Keratinocyte (primary cell): ENCODE data around the gene HTT-AS. TPM values are rescaled to one million over a fixed set of nuclear protein-coding genes. Genes with fewer than 3 reads are reported as not detected.

Source experiments
- DNase-seq: peaks from one replicate; pipeline ENCODE4 v3.0.0-alpha.2; 2011; ENCODE audit warnings: low read depth, missing footprints, low spot score
- FAIRE-seq: peaks from 2 replicates; lab custom pipeline; 2011; peaks lifted over from hg19 to GRCh38; lab: Jason Lieb, UNC
- H2AFZ ChIP-seq: 2 replicates; pipeline ENCODE4 v1.6.0; 2012; ENCODE audit warnings: low read length, control low read depth, inconsistent platforms; ENCODE audit not compliant: control insufficient read depth
- H3K27ac ChIP-seq: 2 replicates; pipeline ENCODE4 v1.5.1; 2011; ENCODE audit warnings: low read length; ENCODE audit not compliant: control insufficient read depth, insufficient read depth
- H3K27me3 ChIP-seq: 3 replicates; pipeline ENCODE4 v1.6.0; 2011; ENCODE audit warnings: low read length; ENCODE audit not compliant: control insufficient read depth, insufficient read depth; ENCODE audit errors: extremely low read depth
- H3K36me3 ChIP-seq, 2 experiments: 2 replicates in 1 of 2; 3 replicates in 1 of 2; pipeline ENCODE4 v1.5.1; 2011; ENCODE audit warnings: low read length in 2 of 2, mild to moderate bottlenecking in 1 of 2; ENCODE audit not compliant: control insufficient read depth in 2 of 2, insufficient read depth in 2 of 2; ENCODE audit errors: extremely low read depth in 1 of 2
- H3K4me1 ChIP-seq: 3 replicates; pipeline ENCODE4 v1.5.1; 2011; ENCODE audit warnings: low read length; ENCODE audit not compliant: control insufficient read depth, insufficient read depth; ENCODE audit errors: extremely low read depth
- H3K4me2 ChIP-seq: 3 replicates; pipeline ENCODE4 v1.6.0; 2011; ENCODE audit warnings: low read depth, low read length; ENCODE audit not compliant: control insufficient read depth, insufficient read depth; ENCODE audit errors: extremely low read depth
- H3K4me3 ChIP-seq, 3 experiments: fragments of 200-600 bp in 1 of 3; sonication (generic) in 1 of 3; 2 replicates in 2 of 3; 3 replicates in 1 of 3; pipeline ENCODE4 v1.5.1; 2011 to 2016; ENCODE audit warnings: low read length in 3 of 3, mild to moderate bottlenecking in 3 of 3, control low read depth in 2 of 3, inconsistent platforms in 1 of 3, low read depth in 1 of 3, mixed read lengths in 1 of 3, mixed run types in 1 of 3, moderate library complexity in 1 of 3; ENCODE audit not compliant: control insufficient read depth in 2 of 3, insufficient read depth in 2 of 3; ENCODE audit errors: extremely low read depth in 1 of 3
- H3K79me2 ChIP-seq: 2 replicates; pipeline ENCODE4 v1.6.0; 2012; ENCODE audit warnings: low read length; ENCODE audit not compliant: control insufficient read depth, insufficient read depth
- H3K9ac ChIP-seq: 3 replicates; pipeline ENCODE4 v1.6.0; 2011; ENCODE audit warnings: low read length; ENCODE audit not compliant: control insufficient read depth, insufficient read depth; ENCODE audit errors: extremely low read depth
- H3K9me1 ChIP-seq: 3 replicates; pipeline ENCODE4 v1.6.0; 2011; ENCODE audit warnings: low read length; ENCODE audit not compliant: control insufficient read depth, insufficient read depth; ENCODE audit errors: extremely low read depth
- H3K9me3 ChIP-seq: 2 replicates; pipeline ENCODE4 v1.5.1; 2012; ENCODE audit warnings: low read depth, low read length; ENCODE audit not compliant: control insufficient read depth
- H4K20me1 ChIP-seq: 3 replicates; pipeline ENCODE4 v1.6.0; 2011; ENCODE audit warnings: low read length; ENCODE audit not compliant: control insufficient read depth, insufficient read depth; ENCODE audit errors: extremely low read depth
- CTCF ChIP-seq, 3 experiments: IDR thresholded peaks in 1 of 3; conservative IDR thresholded peaks in 1 of 3; optimal IDR thresholded peaks in 1 of 3; 2 replicates in 2 of 3; 3 replicates in 1 of 3; pipeline versions ENCODE3 to v1.5.1; 2011; ENCODE audit warnings: low read length in 3 of 3, mild to moderate bottlenecking in 3 of 3, moderate library complexity in 2 of 3, control low read depth in 1 of 3, inconsistent platforms in 1 of 3; ENCODE audit not compliant: insufficient read depth in 2 of 3; ENCODE audit errors: extremely low read depth in 1 of 3
- EZH2 ChIP-seq: IDR thresholded peaks from one replicate; pipeline ENCODE4 v1.6.1; 2012; ENCODE audit warnings: inconsistent platforms, mild to moderate bottlenecking, low read length, moderate library complexity
- dilution Hi-C: fragments of 300-500 bp; cut with MboI; formaldehyde crosslinking; loops from one replicate; pipeline ENCODE4 v1.7.0; 2020; ENCODE audit warnings: low sequenced_read_pairs; ENCODE audit not compliant: extremely low pct_ligation_motif_present
- polyA plus RNA-seq, 5 experiments: library from polyadenylated mRNA; depleted of rRNA in 3 of 5; stranded (reverse) in 3 of 5; stranded (forward) in 1 of 5; unstranded in 1 of 5; fragments of >200 nt; gene quantifications; 1 replicate in 1 of 5; 2 replicates in 3 of 5; 3 replicates in 1 of 5; pipeline versions ENCODE4 v1.2.1 to v1.2.3, GENCODE V29; 2011 to 2012; ENCODE audit warnings: missing spikeins in 2 of 5, low read depth in 1 of 5, low replicate concordance in 1 of 5

HTT-AS gene
- polyA plus RNA-seq, 1 donor (not counting 4 experiments of a cell fraction or from before 2014, with no cell fraction given), result not detected

GRCh38 chr4:3070709-3071500 is 3.4 kb downstream of the HTT-AS start:
- Histone ChIP-seq H3K4me1 (peaks cover 2% of the 10 kb centered on the region), H3K9me1 (no peaks in the 10 kb centered on the region), H3K79me2 (peaks cover 9% of the 10 kb centered on the region), H4K20me1 (no peaks in the 10 kb centered on the region), H3K9ac (no peak overlapping the region), H3K27ac (no peak overlapping the region), H3K27me3 (no peaks in the 10 kb centered on the region), H3K4me3 (no peak overlapping the region), H3K9me3 (no peaks in the 10 kb centered on the region), H3K36me3 (no peaks in the 10 kb centered on the region), H2AFZ (peak overlapping the region; percentile 41), H3K4me2 (no peak overlapping the region)
- DNase-seq (no peak), FAIRE-seq (no peak)
- dilution Hi-C loops, result no loop called here
- TF ChIP-seq CTCF (optimal IDR thresholded peaks at IDR 0.05 in 1 of 3, IDR thresholded peaks at IDR 0.05 in 1 of 3, conservative IDR thresholded peaks at IDR 0.05 in 1 of 3; ENCODE audit: extremely low read depth in 1 of 3, insufficient read depth in 2 of 3, low read length in 3 of 3) (no peak), EZH2 (no peak)

GRCh38 chr4:3069661-3070199 is 4.6 kb downstream of the HTT-AS start:
- Histone ChIP-seq H3K9me3 (no peaks in the 10 kb centered on the region), H3K27me3 (no peaks in the 10 kb centered on the region), H3K36me3 (no peaks in the 10 kb centered on the region), H3K4me3 (no peak overlapping the region), H2AFZ (no peak overlapping the region), H3K9ac (no peak overlapping the region), H3K4me2 (no peak overlapping the region), H3K27ac (no peak overlapping the region), H3K79me2 (no peaks in the 10 kb centered on the region), H3K9me1 (no peaks in the 10 kb centered on the region), H4K20me1 (no peaks in the 10 kb centered on the region), H3K4me1 (no peaks in the 10 kb centered on the region)
- dilution Hi-C loops, result no loop called here
- DNase-seq, result no peak
- FAIRE-seq, result no peak
- no peak for TF ChIP-seq EZH2
- no peak for TF ChIP-seq CTCF (optimal IDR thresholded peaks at IDR 0.05 in 1 of 3, IDR thresholded peaks at IDR 0.05 in 1 of 3, conservative IDR thresholded peaks at IDR 0.05 in 1 of 3; ENCODE audit: extremely low read depth in 1 of 3, insufficient read depth in 2 of 3, low read length in 3 of 3)
